Erythroblast (primary cell): Measurements from ENCODE around the gene AP3S1.
A peak's percentile ranks its signal among the peaks of the same experiment; 100 is the strongest.
"Not testable (repeated sequence)": the region's sequence is repeated elsewhere in the genome, so short reads cannot be mapped to it uniquely, and the experiment has no call there.

Experiments used
- DNase-seq, 2 experiments: peaks; one replicate each; lab custom pipeline; 2025; lab: John Stamatoyannopoulos, UW
- GATA1 ChIP-seq: IDR thresholded peaks from 2 replicates; pipeline ENCODE4 v1.6.1; 2011; ENCODE audit warnings: low read depth, mild to moderate bottlenecking, control low read depth, low read length, moderate library complexity
- POLR2A ChIP-seq: IDR thresholded peaks from 2 replicates; pipeline ENCODE4 v1.6.1; 2011; ENCODE audit warnings: mild to moderate bottlenecking, low read length

Gene AP3S1

GRCh38 chr5:115815006-115815692 is 26.6 kb upstream of the AP3S1 start:
- DNase-seq: peak; percentile 3 to 4
- TF ChIP-seq POLR2A (no peak), GATA1 (no peak)

GRCh38 chr5:115815693-115816225 is 26.0 kb upstream of the AP3S1 start:
- no peak for TF ChIP-seq POLR2A
- TF ChIP-seq GATA1: no peak
- DNase-seq: no peak

GRCh38 chr5:115816226-115817081 is 25.3 kb upstream of the AP3S1 start, which contains the start of gene CDO1:
Gene CDO1 (minus strand): TSS chr5:115816659. CDS start chr5:115816397, 262 bp downstream.
- DNase-seq: peak; percentile 10 to 22
- no peak for TF ChIP-seq POLR2A
- TF ChIP-seq GATA1: no peak

- TF ChIP-seq POLR2A (no peak), GATA1 (no peak)
- no peak for DNase-seq
These were observed 24.3 kb upstream of the AP3S1 start for GRCh38 chr5:115817386-115817785.

GRCh38 chr5:115818821-115819220 is 22.9 kb upstream of the AP3S1 start:
- TF ChIP-seq POLR2A (no peak), GATA1 (no peak)
- no peak for DNase-seq

- DNase-seq: no peak
- no peak for TF ChIP-seq POLR2A
- TF ChIP-seq GATA1: no peak
These were observed 20.9 kb upstream of the AP3S1 start for GRCh38 chr5:115820846-115821245.

- not testable (repeated sequence) for DNase-seq
These were observed 16.8 kb upstream of the AP3S1 start for GRCh38 chr5:115824983-115825382.

GRCh38 chr5:115825948-115826347 is 15.8 kb upstream of the AP3S1 start:
- no peak for DNase-seq
- TF ChIP-seq GATA1 (no peak), POLR2A (no peak)

GRCh38 chr5:115829913-115830312 is 11.8 kb upstream of the AP3S1 start:
- no peak for TF ChIP-seq POLR2A
- TF ChIP-seq GATA1: no peak
- no peak for DNase-seq

GRCh38 chr5:115831163-115831768 is 10.5 kb upstream of the AP3S1 start:
- TF ChIP-seq POLR2A (no peak), GATA1 (no peak)
- DNase-seq: peak; percentile 42 to 64

GRCh38 chr5:115835481-115835880 is 6.3 kb upstream of the AP3S1 start:
- TF ChIP-seq GATA1 (no peak), POLR2A (no peak)
- DNase-seq: no peak

- TF ChIP-seq POLR2A (no peak), GATA1 (no peak)
- DNase-seq: peak; percentile 69 to 70
These were observed 2.7 kb upstream of the AP3S1 start for GRCh38 chr5:115838885-115839518.

- DNase-seq: no peak
- no peak for TF ChIP-seq POLR2A
- TF ChIP-seq GATA1: no peak
These were observed 862 bp upstream of the AP3S1 start for GRCh38 chr5:115840873-115841272.
